ENCODE results near the gene SLC25A2.
A peak's percentile ranks its signal among the peaks of the same experiment; 100 is the strongest.

The SLC25A2 gene

DNA sequence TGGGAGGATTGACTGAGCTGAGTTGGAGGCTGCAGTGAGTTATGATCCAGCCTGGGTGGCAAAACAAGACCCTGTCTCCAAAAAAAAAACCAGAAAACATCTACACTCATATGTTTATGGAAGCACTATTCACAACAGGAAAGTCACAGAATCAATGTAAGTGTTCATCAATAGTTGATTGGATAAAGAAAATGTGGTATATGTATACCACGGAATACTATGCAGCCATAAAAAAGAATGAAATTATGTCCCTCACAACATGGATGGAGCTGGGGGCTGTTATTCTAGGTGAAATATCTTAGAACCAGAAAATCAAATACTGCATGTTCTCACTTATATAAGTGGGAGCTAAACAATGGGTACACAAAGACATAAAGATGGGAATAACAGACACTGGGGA lies 2.8 kb upstream of the SLC25A2 start:
- no peak for DNase-seq (ENCODE audit: low read depth)
- TF ChIP-seq, protein P1, sequence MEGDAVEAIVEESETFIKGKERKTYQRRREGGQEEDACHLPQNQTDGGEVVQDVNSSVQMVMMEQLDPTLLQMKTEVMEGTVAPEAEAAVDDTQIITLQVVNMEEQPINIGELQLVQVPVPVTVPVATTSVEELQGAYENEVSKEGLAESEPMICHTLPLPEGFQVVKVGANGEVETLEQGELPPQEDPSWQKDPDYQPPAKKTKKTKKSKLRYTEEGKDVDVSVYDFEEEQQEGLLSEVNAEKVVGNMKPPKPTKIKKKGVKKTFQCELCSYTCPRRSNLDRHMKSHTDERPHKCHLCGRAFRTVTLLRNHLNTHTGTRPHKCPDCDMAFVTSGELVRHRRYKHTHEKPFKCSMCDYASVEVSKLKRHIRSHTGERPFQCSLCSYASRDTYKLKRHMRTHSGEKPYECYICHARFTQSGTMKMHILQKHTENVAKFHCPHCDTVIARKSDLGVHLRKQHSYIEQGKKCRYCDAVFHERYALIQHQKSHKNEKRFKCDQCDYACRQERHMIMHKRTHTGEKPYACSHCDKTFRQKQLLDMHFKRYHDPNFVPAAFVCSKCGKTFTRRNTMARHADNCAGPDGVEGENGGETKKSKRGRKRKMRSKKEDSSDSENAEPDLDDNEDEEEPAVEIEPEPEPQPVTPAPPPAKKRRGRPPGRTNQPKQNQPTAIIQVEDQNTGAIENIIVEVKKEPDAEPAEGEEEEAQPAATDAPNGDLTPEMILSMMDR (conservative IDR thresholded peaks at IDR 0.05; ENCODE audit: control insufficient read depth, insufficient read depth, low read depth, low read length): no peak
- H3K4me3 ChIP-seq (ENCODE audit: control insufficient read depth, low read depth, low read length): no peak overlapping the region

DNA sequence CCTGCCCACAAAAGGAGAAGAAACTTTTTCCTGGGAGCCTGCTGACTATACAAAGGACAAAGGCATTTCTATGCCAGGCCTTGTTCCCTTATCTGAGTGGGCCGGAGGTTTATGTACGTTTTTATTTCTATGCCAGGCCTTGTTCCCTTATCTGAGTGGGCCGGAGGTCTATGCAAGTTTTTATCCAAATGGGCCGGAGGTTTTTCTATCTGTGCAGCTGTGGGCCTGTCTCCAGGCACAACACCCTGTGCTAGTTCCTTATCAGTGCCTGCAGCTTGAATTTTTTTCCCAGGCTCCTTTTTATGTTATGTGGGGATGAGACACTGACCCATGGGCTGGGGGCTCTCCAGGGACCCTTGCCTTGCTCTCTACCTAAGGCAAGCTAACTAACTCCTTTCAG lies 5.5 kb downstream of the SLC25A2 start:
- no peak for DNase-seq (ENCODE audit: low read depth)
- no peak overlapping the region for H3K4me3 ChIP-seq (ENCODE audit: control insufficient read depth, low read depth, low read length)
- TF ChIP-seq, protein P1 (conservative IDR thresholded peaks at IDR 0.05; ENCODE audit: control insufficient read depth, insufficient read depth, low read depth, low read length): no peak

DNA sequence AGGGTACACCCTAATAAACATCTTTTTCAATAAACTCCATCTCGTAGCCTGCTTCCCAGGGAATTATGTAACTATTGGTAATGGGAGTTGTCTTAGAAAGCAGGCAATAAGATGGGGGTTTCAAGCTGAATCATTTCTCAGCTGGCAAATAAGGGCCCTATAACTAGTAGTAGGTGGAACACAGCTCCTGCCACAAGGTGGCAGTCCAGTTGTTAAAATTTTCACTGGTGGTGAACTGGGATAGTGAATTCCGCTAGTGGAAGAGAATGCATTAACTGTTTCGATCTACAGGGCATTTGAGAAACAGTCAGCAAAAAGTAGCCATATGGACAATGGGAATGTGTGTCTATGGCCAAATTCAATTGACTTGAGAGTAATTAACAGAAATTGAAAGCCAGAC lies 30.9 kb downstream of the SLC25A2 start:
- no peak for DNase-seq (ENCODE audit: low read depth)
- H3K4me3 ChIP-seq (ENCODE audit: control insufficient read depth, low read depth, low read length): no peak overlapping the region
- TF ChIP-seq, protein P1 (conservative IDR thresholded peaks at IDR 0.05; ENCODE audit: control insufficient read depth, insufficient read depth, low read depth, low read length): no peak

DNA sequence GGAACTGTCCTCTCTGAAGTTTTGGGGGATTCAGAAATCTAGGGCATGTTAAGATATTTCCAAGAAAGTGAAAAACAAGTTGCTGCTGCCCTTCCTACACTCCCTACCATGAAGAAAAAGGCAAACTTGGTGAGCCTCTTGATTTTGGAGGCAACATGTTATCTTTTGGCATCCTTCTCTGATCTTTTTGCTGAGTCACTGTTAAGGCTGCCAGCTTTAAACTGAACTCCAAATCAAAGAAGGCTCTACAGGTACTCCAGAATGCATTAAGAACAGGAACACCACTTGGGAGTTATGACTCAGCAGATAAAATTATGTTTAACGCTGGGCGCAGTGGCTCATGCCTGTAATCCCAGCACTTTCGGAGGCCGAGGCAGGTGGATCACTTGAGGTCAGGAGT lies 34.7 kb downstream of the SLC25A2 start:
- H3K4me3 ChIP-seq (ENCODE audit: control insufficient read depth, low read depth, low read length): no peak overlapping the region
- no peak for DNase-seq (ENCODE audit: low read depth)
- TF ChIP-seq, protein P1 (conservative IDR thresholded peaks at IDR 0.05; ENCODE audit: control insufficient read depth, insufficient read depth, low read depth, low read length): no peak

DNA sequence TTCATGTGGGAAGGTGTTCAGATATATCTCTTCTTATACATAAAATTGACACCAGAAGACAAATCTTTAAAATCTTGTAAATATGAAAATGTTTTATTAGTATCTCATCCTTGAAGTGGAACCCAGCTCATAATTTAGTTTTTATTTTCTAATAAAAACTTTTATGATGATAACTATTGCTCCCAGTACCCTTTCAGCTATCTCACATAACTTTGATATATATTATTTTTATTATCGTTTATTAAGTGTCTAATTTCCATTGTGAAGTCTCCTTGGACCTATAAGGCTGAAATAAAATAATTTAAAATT lies 42.7 kb downstream of the SLC25A2 start:
- H3K4me3 ChIP-seq (ENCODE audit: control insufficient read depth, low read depth, low read length): no peak overlapping the region
- no peak for DNase-seq (ENCODE audit: low read depth)
- TF ChIP-seq, protein P1 (conservative IDR thresholded peaks at IDR 0.05; ENCODE audit: control insufficient read depth, insufficient read depth, low read depth, low read length): no peak

DNA sequence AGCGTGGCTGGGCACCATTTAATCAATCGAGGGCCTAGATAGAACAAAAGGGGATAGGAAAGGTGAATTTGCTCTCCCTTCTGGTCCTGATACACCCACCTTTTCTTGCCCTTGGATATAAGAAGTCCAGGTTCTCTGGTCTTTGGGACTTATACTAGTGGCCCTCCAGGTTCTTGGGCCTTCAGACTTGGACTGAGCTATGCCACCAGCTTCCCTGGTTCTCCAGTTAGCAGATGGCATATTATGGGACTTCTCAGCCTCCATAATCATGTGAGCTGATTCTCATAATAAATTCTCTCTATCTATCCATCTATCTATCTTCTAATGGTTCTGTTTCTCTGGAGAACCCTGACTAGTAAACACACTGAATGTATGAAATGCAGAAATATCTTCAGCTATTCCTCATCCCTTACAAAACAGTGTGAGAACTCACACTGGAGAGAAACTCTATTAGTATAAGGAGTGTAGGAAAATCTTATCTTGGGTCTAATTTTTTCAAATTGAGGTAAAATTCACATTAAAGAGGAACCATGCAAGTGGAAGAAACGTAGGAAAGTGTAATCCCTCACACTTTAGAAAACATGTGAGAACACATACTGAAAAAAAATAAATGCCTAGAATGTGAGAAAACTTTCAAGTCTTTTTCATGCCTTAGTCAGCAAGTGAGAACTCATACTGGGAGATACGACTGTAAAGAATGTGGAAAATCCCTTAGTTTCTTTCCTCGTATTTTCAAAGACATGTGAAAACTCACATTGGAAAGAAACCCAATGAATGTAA lies 43.2 kb downstream of the SLC25A2 start:
- peak; percentile 14 for DNase-seq (ENCODE audit: low read depth)
- H3K4me3 ChIP-seq (ENCODE audit: control insufficient read depth, low read depth, low read length): no peak overlapping the region
- TF ChIP-seq, protein P1 (conservative IDR thresholded peaks at IDR 0.05; ENCODE audit: control insufficient read depth, insufficient read depth, low read depth, low read length): no peak

DNA sequence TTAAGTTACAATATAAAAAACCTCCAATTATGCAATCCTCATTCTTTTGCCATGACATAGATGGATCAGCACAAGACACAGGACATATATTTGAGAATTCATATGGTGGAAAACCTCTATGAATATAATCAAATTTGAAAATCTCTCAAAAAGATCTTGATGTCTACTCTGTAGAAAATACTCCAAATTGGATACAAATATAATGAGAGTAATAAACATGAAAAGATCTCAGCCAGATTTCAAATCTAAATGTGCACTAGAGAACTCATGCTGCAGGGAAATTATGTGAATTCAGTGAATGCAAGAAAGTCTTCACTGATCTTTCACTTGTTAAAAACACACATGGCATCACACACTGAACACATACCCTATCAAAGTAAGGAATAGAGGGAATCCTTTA lies 44.9 kb downstream of the SLC25A2 start:
- no peak for DNase-seq (ENCODE audit: low read depth)
- H3K4me3 ChIP-seq (ENCODE audit: control insufficient read depth, low read depth, low read length): no peak overlapping the region
- TF ChIP-seq, protein P1 (conservative IDR thresholded peaks at IDR 0.05; ENCODE audit: control insufficient read depth, insufficient read depth, low read depth, low read length): no peak
